ENCODE results near the gene NRXN3.

NRXN3 gene

DNA sequence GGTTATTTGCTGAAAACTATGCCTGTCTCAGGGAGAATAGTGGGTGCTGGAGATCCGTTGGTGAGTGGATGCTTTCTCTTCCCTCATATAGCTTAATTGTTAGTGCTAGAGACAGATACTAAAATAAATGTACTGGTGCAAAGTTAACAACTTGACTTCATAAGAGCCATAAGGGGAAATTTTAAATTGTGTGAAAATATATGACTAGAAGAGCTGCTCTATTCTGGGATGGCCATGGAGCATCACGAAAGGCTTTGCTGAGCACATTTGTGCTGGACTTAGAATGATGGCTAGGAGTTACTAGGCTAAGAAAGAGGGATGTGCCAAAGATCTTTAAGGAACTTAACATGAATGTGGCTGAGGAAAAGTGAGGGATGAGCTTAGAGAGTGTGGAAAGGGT is 668.8 kb downstream of the NRXN3 start:
- no peaks in the 10 kb centered on the region for H3K9me3 ChIP-seq (ENCODE audit: control insufficient read depth, low read length)
- no peak overlapping the region for H3K27ac ChIP-seq (ENCODE audit: low read depth, low read length, severe bottlenecking)
- H3K4me1 ChIP-seq (ENCODE audit: control insufficient read depth, insufficient read depth, low read length, poor library complexity, severe bottlenecking) = no peaks in the 10 kb centered on the region
- H3K36me3 ChIP-seq (ENCODE audit: control insufficient read depth, insufficient read depth, low read length) = no peaks in the 10 kb centered on the region
- 100% methylated on average over 1 of the region's 2 CpGs for WGBS, 2 experiments (ENCODE audit: insufficient coverage in 2 of 2)
- H3K4me3 ChIP-seq (ENCODE audit: extremely low read depth, insufficient read depth, low read length, poor library complexity, severe bottlenecking) = no peak overlapping the region

DNA sequence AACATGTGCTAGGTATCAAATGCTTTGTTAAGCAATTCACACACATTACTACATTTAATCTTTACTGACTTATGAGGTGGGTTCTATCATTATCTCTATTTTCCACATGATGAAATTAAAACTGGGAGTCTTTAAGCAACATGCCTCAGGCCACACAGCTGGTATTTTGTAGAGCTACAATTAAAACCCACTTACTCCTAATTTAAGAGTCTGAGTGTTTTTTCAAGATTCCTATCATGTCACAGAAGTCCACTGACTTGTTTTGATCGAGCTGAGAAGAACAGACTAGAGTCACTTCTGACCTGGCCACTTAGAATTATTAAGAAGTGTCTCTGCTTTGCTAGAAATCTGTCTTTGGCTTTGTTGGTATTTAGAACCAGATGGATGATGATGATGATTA is 670.7 kb downstream of the NRXN3 start:
- no peaks in the 10 kb centered on the region for H3K4me1 ChIP-seq (ENCODE audit: control insufficient read depth, insufficient read depth, low read length, poor library complexity, severe bottlenecking)
- no CpG with 5 or more reads among the region's 1 CpG for WGBS, 2 experiments (ENCODE audit: insufficient coverage in 2 of 2)

DNA sequence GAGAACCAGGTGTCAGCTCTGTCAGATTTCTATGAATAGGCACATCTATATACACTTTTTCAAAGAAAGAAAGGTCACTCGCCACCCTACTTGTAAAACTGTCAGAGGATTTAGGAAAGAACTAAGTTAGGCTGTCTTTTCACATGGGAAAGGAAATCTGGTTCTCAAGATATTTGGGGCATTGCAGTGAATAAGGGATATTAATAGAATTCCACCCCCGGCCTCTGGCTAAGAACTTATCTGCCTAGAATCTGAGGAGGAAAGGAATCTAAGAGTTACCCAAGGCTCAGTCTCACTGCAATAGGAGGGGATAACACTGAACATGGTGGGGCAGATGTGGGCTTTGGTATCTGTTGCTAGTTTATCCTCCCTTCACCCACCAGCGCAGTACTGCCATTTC is 677.6 kb downstream of the NRXN3 start:
- no peaks in the 10 kb centered on the region for H3K9me3 ChIP-seq (ENCODE audit: control insufficient read depth, low read length)
- no peak overlapping the region for H3K4me3 ChIP-seq (ENCODE audit: extremely low read depth, insufficient read depth, low read length, poor library complexity, severe bottlenecking)
- 90 to 100% methylated on average over 1 of the region's 3 CpGs for WGBS, 2 experiments (ENCODE audit: insufficient coverage in 2 of 2)
- no peaks in the 10 kb centered on the region for H3K36me3 ChIP-seq (ENCODE audit: control insufficient read depth, insufficient read depth, low read length)
- H3K27ac ChIP-seq (ENCODE audit: low read depth, low read length, severe bottlenecking) = no peak overlapping the region
- H3K4me1 ChIP-seq (ENCODE audit: control insufficient read depth, insufficient read depth, low read length, poor library complexity, severe bottlenecking) = no peaks in the 10 kb centered on the region

More for the DNA sequence above, 670.7 kb downstream of the NRXN3 start:
- Histone ChIP-seq H3K36me3 (ENCODE audit: control insufficient read depth, insufficient read depth, low read length) (no peaks in the 10 kb centered on the region), H3K4me3 (ENCODE audit: extremely low read depth, insufficient read depth, low read length, poor library complexity, severe bottlenecking) (no peak overlapping the region), H3K9me3 (ENCODE audit: control insufficient read depth, low read length) (no peaks in the 10 kb centered on the region), H3K27ac (ENCODE audit: low read depth, low read length, severe bottlenecking) (no peak overlapping the region)

DNA sequence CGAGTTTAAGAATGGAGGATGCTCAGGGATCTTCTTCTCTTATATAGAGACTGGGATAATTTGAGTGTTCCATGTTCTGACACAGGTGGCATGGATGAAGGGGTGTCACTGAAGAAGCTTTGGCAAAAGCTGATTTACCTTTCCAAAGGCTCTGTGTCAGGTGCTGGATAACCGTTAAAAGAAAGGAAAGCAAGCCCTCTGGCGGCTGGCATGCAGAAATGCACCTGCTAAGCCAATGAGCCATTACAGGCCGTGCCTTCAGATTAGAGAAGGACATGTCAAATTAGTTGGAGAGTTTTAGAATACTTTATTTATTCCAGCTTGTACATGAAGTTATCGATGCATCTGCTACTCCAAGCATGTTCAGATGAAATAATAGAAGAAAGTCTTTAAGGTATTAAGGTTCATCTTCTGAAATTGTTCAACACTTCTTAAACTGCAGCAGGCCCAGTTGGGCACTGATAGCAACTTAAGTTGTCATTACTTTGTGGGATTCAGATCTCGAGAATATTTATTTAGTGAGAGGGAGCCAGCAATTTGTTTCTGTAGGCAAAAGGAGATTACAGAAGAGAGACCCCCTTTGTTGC is 678.2 kb downstream of the NRXN3 start:
- Histone ChIP-seq H3K4me3 (ENCODE audit: extremely low read depth, insufficient read depth, low read length, poor library complexity, severe bottlenecking) (no peak overlapping the region), H3K36me3 (ENCODE audit: control insufficient read depth, insufficient read depth, low read length) (no peaks in the 10 kb centered on the region), H3K4me1 (ENCODE audit: control insufficient read depth, insufficient read depth, low read length, poor library complexity, severe bottlenecking) (no peaks in the 10 kb centered on the region), H3K9me3 (ENCODE audit: control insufficient read depth, low read length) (no peaks in the 10 kb centered on the region), H3K27ac (ENCODE audit: low read depth, low read length, severe bottlenecking) (no peak overlapping the region)
- 25 to 34% methylated on average over 2 to 5 of the region's 6 CpGs for WGBS, 2 experiments (ENCODE audit: insufficient coverage in 2 of 2)

DNA sequence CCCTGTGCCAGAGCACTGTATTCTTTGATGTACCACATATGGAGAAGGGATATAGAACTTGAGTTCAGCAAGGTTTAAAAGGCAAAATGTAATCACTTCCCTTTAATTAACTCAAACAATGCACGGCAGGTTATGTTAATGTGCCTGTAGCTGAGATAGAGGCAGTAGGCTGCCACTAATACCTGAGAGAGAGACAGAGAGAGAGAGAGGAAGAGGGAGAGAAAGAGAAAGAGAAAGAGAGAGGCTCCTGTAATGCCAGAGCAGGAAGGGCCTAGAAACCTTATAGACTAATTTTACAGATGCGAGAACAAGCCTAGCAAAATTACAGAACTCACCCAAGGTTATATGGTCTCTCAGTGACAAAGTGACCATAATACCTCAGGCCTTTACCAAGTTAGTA is 679.8 kb downstream of the NRXN3 start:
- Histone ChIP-seq H3K4me3 (ENCODE audit: extremely low read depth, insufficient read depth, low read length, poor library complexity, severe bottlenecking) (no peak overlapping the region), H3K27ac (ENCODE audit: low read depth, low read length, severe bottlenecking) (no peak overlapping the region), H3K9me3 (ENCODE audit: control insufficient read depth, low read length) (no peaks in the 10 kb centered on the region), H3K4me1 (ENCODE audit: control insufficient read depth, insufficient read depth, low read length, poor library complexity, severe bottlenecking) (no peaks in the 10 kb centered on the region), H3K36me3 (ENCODE audit: control insufficient read depth, insufficient read depth, low read length) (no peaks in the 10 kb centered on the region)
- WGBS, 2 experiments (ENCODE audit: insufficient coverage in 2 of 2) = no CpG with 5 or more reads among the region's 2 CpGs

DNA sequence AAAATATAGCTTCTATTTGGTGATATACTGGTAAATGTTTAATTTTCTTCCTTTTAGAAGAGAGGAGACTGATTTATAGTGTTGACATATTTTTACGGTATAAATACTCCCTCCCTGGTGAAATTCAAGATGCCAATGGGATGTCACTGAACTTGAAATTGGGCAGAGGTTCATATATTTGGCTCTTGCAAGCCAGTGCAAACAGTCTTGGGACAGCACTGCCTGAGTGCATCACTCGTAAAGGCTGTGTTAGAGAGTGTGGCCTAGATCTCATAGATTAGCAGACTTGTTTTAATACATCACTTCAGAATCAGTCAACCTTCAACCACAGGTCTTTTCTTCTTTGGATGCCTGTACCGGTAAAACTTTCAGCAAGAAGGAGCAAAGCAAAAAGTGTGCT is 681.0 kb downstream of the NRXN3 start:
- Histone ChIP-seq H3K4me1 (ENCODE audit: control insufficient read depth, insufficient read depth, low read length, poor library complexity, severe bottlenecking) (no peaks in the 10 kb centered on the region), H3K27ac (ENCODE audit: low read depth, low read length, severe bottlenecking) (no peak overlapping the region), H3K36me3 (ENCODE audit: control insufficient read depth, insufficient read depth, low read length) (no peaks in the 10 kb centered on the region), H3K4me3 (ENCODE audit: extremely low read depth, insufficient read depth, low read length, poor library complexity, severe bottlenecking) (no peak overlapping the region), H3K9me3 (ENCODE audit: control insufficient read depth, low read length) (no peaks in the 10 kb centered on the region)
- WGBS, 2 experiments (ENCODE audit: insufficient coverage in 2 of 2) = 86 to 88% methylated on average over 1 of the region's 3 CpGs

DNA sequence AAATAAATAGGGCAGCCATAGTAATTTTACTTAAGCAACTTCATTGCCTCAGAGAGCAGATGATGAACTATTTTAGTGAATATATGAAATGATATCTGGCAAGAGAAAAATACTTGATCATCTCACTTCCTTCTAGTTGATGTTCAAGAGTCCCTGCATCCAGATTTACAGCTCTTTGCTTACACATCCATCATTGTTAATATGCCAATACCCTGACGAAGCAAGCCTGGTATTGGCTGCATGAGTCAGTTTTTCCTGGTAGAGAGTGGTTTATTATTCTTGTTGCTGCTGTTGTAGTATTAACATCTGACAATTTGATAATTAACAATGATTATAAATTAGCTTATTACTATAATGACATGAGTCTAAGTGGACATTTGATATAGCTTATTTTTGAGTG is 681.9 kb downstream of the NRXN3 start:
- WGBS, 2 experiments (ENCODE audit: insufficient coverage in 2 of 2) = no CpG with 5 or more reads among the region's 1 CpG
- Histone ChIP-seq H3K27ac (ENCODE audit: low read depth, low read length, severe bottlenecking) (no peak overlapping the region), H3K4me3 (ENCODE audit: extremely low read depth, insufficient read depth, low read length, poor library complexity, severe bottlenecking) (no peak overlapping the region), H3K9me3 (ENCODE audit: control insufficient read depth, low read length) (no peaks in the 10 kb centered on the region), H3K4me1 (ENCODE audit: control insufficient read depth, insufficient read depth, low read length, poor library complexity, severe bottlenecking) (no peaks in the 10 kb centered on the region), H3K36me3 (ENCODE audit: control insufficient read depth, insufficient read depth, low read length) (no peaks in the 10 kb centered on the region)

DNA sequence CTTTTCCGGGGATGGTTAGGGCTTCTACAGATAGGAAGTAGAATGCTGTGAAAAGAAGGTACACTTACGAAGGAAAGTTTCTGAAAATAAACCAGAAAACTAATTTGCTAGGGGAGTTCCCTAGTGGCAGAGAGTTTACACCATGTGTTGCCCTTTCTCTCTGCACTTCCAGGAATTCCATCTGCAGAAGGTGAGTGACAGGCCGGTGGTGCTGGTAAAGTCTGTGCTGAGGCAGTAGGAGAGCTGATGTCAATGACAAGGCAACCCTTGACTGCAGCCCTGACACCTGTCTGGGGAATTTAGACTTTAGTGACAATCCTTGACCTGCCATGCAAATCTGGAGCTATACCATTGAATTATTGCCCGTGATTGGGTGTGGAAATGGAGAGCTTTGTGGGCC is 687.8 kb downstream of the NRXN3 start:
- Histone ChIP-seq H3K9me3 (ENCODE audit: control insufficient read depth, low read length) (no peaks in the 10 kb centered on the region), H3K4me3 (ENCODE audit: extremely low read depth, insufficient read depth, low read length, poor library complexity, severe bottlenecking) (no peak overlapping the region), H3K4me1 (ENCODE audit: control insufficient read depth, insufficient read depth, low read length, poor library complexity, severe bottlenecking) (no peaks in the 10 kb centered on the region), H3K36me3 (ENCODE audit: control insufficient read depth, insufficient read depth, low read length) (no peaks in the 10 kb centered on the region), H3K27ac (ENCODE audit: low read depth, low read length, severe bottlenecking) (no peak overlapping the region)
- WGBS, 2 experiments (ENCODE audit: insufficient coverage in 2 of 2) = 75 to 82% methylated on average over 2 to 4 of the region's 4 CpGs

DNA sequence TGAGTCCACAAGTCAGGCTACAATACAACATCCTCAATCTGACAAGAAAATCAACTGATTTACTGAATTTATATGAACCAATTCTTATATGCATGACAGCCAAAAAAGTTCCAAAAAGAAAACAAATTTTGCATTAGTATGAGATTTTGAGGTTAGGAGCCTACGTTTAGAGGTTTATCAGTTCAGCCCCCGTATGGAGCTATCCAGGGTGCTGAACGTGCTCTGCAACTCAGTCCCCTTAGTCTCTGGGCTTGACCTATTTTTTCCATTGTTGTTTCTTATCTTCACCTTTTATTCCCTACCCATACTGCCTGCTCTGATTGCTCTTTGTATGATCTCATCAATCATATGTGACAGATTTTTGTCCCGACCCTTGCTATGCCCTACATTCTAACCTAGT is 693.0 kb downstream of the NRXN3 start:
- WGBS, 2 experiments (ENCODE audit: insufficient coverage in 2 of 2) = 5 to 7% methylated on average over 3 of the region's 4 CpGs

DNA sequence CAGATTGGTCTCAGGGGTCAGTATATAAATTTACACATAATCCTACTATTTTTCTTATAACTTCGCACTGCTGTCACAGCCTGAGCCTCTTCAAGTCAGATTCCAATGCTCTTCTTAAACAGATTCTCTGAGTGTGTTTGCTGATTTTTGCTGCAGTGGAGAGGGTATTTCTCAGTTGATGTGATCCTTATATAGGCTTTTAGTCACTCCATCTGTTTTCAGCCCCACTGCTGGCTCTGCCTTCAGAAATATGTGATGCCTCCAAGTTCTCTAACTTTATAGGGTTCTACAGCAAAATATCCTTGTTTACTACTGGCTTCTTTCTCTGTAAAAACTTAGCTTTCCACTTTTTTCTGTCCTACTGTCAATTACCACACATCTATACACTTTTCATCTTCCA is 702.7 kb downstream of the NRXN3 start:
- Histone ChIP-seq H3K4me3 (ENCODE audit: extremely low read depth, insufficient read depth, low read length, poor library complexity, severe bottlenecking) (no peak overlapping the region), H3K27ac (ENCODE audit: low read depth, low read length, severe bottlenecking) (no peak overlapping the region), H3K4me1 (ENCODE audit: control insufficient read depth, insufficient read depth, low read length, poor library complexity, severe bottlenecking) (no peaks in the 10 kb centered on the region), H3K9me3 (ENCODE audit: control insufficient read depth, low read length) (no peaks in the 10 kb centered on the region), H3K36me3 (ENCODE audit: control insufficient read depth, insufficient read depth, low read length) (no peaks in the 10 kb centered on the region)
- WGBS, 2 experiments (ENCODE audit: insufficient coverage in 2 of 2) = 80% methylated on average over 1 of the region's 1 CpG; no CpG with 5 or more reads in 1 of the 2 experiments

More for the DNA sequence above, 693.0 kb downstream of the NRXN3 start:
- H3K4me3 ChIP-seq (ENCODE audit: extremely low read depth, insufficient read depth, low read length, poor library complexity, severe bottlenecking) = no peak overlapping the region
- no peaks in the 10 kb centered on the region for H3K9me3 ChIP-seq (ENCODE audit: control insufficient read depth, low read length)
- H3K4me1 ChIP-seq (ENCODE audit: control insufficient read depth, insufficient read depth, low read length, poor library complexity, severe bottlenecking) = no peaks in the 10 kb centered on the region
- H3K27ac ChIP-seq (ENCODE audit: low read depth, low read length, severe bottlenecking) = no peak overlapping the region
- H3K36me3 ChIP-seq (ENCODE audit: control insufficient read depth, insufficient read depth, low read length) = no peaks in the 10 kb centered on the region

DNA sequence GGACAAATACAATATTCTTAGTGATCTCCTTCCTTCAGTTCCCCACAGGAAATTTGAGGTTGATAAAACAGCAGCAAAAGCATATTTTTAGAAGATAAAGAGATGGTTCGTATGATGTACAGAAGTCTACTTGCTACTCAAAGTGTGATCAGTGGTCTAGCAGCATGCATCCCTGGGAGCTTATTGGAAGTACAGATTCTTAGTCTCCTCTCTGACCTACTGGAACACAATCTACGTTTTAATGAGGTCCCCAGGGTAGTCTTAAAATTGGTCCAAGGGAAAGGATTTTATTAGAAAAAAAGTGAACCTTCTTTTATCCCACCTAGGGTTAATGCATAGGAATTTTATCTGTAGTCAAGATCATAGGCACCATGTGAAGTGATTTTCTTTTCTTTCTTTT is 703.4 kb downstream of the NRXN3 start:
- WGBS, 2 experiments (ENCODE audit: insufficient coverage in 2 of 2) = 100% methylated on average over 1 of the region's 2 CpGs; no CpG with 5 or more reads in 1 of the 2 experiments
- Histone ChIP-seq H3K4me1 (ENCODE audit: control insufficient read depth, insufficient read depth, low read length, poor library complexity, severe bottlenecking) (no peaks in the 10 kb centered on the region), H3K27ac (ENCODE audit: low read depth, low read length, severe bottlenecking) (no peak overlapping the region), H3K36me3 (ENCODE audit: control insufficient read depth, insufficient read depth, low read length) (no peaks in the 10 kb centered on the region), H3K9me3 (ENCODE audit: control insufficient read depth, low read length) (no peaks in the 10 kb centered on the region), H3K4me3 (ENCODE audit: extremely low read depth, insufficient read depth, low read length, poor library complexity, severe bottlenecking) (no peak overlapping the region)

Data from mesodermal cell (in vitro differentiated cells).